GM21737 (cell line): ENCODE results near the gene ABHD12.
A peak's percentile ranks its signal among the peaks of the same experiment; 100 is the strongest.
"Not testable (repeated sequence)": the region's sequence is repeated elsewhere in the genome, so short reads cannot be mapped to it uniquely, and the experiment has no call there.

Experiments
- ATAC-seq: cut with Tn5 transposase; IDR thresholded peaks from one replicate; pipeline ENCODE4 v1.9.1; 2021; ENCODE audit warnings: mild to moderate bottlenecking, moderate library complexity; ENCODE audit not compliant: unreplicated experiment

ABHD12 gene

GRCh38 chr20:25390538-25391528, at the start of gene ABHD12:
Gene ABHD12, minus strand, starts transcription at chr20:25390835. Its CDS starts 132 bp downstream, at chr20:25390703.
- ATAC-seq: peak; percentile 88

GRCh38 chr20:25439328-25439727, 48.7 kb upstream of the ABHD12 start:
- ATAC-seq: no peak

GRCh38 chr20:25437153-25437581, 46.5 kb upstream of the ABHD12 start:
- no peak for ATAC-seq

- no peak for ATAC-seq
These were observed 33.9 kb upstream of the ABHD12 start for GRCh38 chr20:25424536-25424935.

- ATAC-seq: no peak
These were observed 31.4 kb upstream of the ABHD12 start for GRCh38 chr20:25422032-25422431.

DNA sequence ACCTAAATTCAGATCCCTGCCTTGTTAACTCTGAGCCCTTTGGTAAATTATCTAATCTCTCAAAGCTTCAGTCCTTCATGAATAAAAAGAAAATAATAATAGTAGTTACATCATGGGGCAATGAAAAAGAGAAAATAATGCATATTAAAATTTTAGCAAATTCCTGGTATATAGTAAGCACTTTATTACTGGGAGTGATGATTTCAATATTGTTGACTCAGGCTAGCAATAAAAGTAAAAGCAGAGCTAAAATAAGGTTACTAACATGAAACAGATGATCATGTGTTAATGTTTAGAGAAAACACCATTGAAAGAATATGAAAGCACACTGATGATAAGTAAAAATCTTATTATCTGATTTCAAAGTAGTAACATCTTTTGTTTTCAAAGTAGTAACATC, 30.5 kb upstream of the ABHD12 start:
- no peak for ATAC-seq

DNA sequence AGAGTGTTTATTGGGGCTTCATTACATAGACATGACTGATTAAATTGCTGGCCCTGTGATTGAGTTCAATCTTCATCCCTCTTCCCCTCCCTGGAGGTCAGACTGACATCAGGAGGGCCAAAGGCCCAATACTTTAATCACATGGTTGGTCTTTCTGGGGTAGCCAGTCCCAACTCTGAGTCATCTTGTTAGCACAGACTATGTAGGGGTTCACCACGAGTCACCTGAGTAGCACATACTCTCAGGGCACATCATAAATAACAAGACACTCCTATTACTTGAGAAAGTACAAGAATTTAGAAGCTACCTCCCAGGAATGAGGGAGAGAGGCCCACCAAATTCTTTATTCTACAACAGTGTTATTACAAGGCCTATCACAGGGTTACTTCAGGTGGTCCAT, 28.1 kb upstream of the ABHD12 start:
- no peak for ATAC-seq

GRCh38 chr20:25408890-25409289, 18.3 kb upstream of the ABHD12 start:
- ATAC-seq: no peak

DNA sequence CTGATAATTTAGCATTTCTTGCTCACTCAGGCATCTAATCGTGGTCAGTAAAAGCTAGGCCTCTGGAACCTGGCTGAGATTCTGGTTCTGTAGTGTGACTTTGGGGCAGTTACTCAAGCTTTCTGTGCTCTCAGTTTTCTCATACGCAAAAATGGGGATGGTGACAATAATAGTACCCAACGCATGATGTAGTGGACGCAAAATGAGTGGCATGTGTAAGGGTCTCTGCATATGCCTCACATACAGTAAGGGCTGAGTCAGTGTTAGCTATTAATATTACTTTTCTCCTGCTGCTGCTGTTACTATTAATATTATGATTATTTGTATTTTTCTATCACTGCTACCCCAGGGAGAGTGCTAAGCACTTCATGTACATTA, 17.5 kb upstream of the ABHD12 start:
- ATAC-seq: no peak

DNA sequence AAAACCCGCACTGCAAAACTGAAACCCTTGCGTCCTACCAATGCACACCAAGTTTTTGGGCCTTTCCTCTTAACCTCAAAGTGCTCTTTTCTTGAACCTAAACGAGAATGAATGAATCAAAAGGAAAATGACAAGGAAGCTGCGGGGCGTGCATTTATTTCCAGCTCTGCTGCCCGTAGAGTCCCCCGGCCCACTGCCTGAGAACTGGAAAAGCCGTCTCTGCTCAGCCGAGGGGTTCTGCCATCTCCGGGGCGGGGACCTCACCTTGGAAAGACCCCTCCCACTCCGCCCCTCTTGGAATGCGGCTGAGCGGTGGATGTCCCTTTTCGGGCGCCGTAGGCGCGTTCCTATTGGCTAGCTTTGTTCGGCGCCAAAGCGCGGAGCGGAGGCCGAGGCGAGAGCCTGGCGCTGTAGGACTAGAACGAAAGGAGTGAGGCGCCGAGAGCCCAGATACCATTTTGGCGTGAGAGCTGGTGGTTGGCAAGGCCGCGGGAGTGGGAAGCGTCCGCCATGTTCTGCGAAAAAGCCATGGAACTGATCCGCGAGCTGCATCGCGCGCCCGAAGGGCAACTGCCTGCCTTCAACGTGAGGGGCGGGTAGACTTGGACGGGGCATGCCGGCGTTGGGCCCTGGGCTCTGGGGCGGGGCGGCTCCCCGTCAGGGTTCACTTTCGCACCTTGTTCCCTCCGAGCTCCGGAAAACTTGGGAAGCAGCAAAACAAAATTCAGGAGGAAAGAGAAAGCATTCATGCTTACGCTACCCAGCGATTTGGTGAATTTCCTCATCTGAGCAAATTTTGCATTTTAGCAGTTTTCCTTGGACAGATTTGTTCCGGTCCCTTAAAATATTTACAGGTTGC, 16.9 kb upstream of the ABHD12 start, which contains the start of gene GINS1:
TSS of gene GINS1 (plus strand) at position 363 of the 859 bp plus-strand sequence. CDS start at position 511, 148 bp downstream.
- ATAC-seq: peak; percentile 85

- no peak for ATAC-seq
These were observed 11.9 kb upstream of the ABHD12 start for GRCh38 chr20:25402583-25402982.

DNA sequence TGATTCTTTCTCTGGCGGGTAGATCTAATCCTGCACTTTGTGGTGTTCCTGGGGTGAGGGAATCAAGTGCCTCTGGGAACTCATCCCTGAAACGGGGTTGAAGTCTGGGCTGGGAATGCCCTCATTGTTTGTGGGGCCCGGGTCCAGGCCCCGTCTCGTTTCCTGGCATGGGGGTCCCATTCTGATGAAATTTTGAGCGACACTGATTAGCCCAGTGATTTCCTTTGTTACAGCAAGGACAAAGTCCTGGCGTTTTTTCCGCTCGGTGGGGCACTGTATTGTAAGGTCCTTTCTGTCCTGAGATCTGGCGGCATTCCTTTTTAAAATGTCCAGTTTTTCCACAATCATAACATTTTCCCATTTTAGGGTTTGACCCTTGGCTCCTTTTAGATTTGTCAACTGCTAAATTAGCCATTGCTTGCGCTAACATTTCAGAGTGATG, 9.7 kb upstream of the ABHD12 start:
- ATAC-seq: not testable (repeated sequence)

GRCh38 chr20:25399037-25399430, 8.4 kb upstream of the ABHD12 start:
- peak; percentile 67 for ATAC-seq

DNA sequence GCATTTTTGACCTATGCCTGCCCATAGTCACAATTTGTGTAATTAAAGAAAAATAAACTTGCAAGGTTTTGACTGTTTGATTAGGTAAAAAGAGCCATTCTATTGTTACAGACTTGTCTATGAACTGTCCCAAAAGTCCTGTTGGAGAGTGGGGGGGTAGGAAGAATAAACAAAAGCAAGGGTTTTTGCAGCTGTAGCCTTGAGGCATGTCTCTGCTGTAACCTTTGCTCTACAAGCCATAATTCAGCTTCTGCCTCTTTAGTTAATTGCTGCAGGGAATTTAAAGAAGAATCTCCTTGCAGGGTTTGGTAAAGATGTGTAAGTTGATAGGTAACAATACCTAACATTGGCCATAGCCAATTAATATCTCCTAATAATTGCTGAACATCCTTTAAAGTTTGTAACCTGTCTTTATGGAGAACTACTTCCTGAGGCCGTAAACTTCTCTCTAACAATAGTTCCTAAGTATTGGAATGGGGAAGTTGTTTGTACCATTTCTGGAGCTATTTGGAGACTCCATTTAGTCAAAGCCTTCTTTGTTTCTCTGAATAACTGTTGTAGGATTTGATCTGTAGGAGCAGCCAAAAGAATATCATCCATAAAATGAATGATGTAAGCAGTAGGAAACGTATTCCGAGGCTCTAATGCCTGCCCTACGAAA, 7.9 kb upstream of the ABHD12 start:
- no peak for ATAC-seq

DNA sequence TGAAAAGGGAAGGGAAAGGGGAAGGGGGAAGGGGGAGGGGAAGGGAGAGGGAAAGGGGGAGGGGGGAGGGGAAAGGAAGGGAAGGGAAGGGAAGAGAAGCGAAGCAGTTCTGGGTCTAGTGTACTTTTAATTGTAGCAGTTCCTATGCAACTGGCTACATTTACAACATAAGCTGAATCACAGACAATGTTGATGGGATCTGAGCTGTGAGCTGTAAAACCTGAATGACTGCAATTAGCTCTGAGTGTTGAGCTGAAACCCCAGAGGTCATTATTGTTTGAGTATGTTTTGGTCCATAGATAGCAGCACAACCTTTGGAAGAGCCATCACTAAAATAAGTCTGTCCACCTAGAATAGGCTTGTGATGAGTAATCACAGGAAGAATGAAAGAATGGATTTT, 7.2 kb upstream of the ABHD12 start:
- no peak for ATAC-seq

GRCh38 chr20:25397096-25397495, 6.5 kb upstream of the ABHD12 start:
- ATAC-seq: no peak

- ATAC-seq: no peak
These were observed 4.4 kb upstream of the ABHD12 start for GRCh38 chr20:25394996-25395395.

DNA sequence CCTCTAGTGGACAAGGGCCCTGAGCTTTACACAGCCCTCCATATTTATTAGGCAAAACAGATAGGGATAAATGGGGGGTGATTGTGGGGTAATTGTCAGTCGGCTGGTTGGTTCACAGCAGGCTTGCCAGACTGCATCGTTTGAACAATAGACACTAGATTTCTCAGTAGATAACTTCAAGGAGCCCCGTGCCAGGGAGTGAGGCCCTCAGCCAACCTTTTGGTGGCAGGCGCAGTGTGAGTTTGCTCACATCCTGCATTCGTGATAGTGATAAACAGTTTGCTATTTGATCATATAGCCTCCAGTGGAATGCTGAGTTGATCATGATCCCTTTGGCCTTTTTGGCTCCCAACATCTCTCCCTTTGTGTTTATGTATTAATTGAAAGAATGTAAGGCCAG, 3.6 kb upstream of the ABHD12 start:
- ATAC-seq: no peak

DNA sequence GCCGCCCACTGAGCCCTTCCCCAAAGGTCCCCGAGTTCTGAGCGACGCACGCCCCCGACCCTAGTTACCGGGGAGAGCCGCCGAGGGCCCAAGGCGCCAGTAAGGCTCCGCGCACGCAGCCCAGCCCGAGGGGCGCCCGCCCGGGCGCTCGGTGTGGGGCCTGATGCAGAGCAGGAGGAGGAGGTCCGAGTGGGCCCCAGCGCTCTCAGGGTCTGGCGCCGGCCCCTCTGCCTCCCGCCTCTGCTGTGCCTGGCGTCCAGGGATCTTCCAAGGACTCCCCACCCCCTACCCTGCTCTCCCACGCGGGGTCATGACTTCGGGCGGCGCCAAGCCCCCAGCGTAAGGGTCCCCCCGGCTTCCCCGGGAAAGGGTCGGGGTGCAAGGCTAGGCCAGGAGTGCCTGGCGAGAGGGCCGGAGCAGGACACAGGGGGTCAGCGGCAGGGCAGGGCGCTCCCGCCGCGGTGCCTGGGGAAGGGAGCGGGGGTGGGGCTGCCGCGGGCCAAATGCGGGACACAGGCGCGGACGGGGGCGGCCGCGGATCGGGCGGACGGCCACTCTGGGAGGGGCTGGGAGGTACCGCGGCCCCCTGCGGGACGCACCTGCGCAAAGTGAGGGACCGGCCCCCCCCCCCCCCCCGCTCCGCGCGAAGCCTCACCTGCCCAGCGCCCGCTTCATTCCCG, 637 bp downstream of the ABHD12 start:
- ATAC-seq: peak; percentile 27

DNA sequence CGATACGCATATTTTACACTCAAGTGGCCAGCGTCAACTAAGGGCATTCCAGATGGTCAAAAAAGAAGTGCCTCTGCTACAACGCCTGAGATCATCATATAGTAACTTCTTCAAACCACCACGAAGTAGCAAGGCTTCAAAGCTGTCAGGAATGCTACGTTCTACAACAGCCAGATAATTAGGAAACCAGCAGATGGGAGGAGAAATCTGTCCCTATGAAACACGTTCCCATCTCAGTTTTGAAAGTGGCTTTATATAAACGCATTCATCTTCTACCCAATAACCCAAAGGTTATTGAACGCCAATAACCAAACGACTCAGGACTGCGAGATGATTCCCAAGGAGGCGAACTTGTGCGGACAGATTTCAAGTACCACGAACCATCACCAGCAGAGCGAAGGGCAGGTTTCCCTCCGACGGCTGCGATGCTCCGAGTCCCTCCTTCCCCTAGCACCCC, 1.2 kb downstream of the ABHD12 start:
- no peak for ATAC-seq
